Measurements from ENCODE around the gene NUDT16L1. TPM values are rescaled to one million over a fixed set of nuclear protein-coding genes. Genes with fewer than 3 reads are reported as not detected.

NUDT16L1 gene
- total RNA-seq, 4 donors from 2014 or later, result 7.4 to 10.2 (median 8.8) TPM

GRCh38 chr16:4654011-4654963 is 39.1 kb upstream of the NUDT16L1 start:
- Histone ChIP-seq H3K36me3 (peaks cover 0 to 73% of the 10 kb centered on the region in 2 donors), H3K27me3 (no peaks in the 10 kb centered on the region), H3K4me3 (no peak overlapping the region), H3K9me3 (no peaks in the 10 kb centered on the region), H3K4me1 (peaks cover 0 to 3% of the 10 kb centered on the region in 2 donors), H3K27ac (no peak overlapping the region)
- intact Hi-C loops (cut with DNase I; ENCODE audit: low total_unique reads) (no loop called here), in situ Hi-C loops (cut with MboI; ENCODE audit: low sequenced_read_pairs in 4 of 4) (no loop called here)
- DNase-seq (no peak), ATAC-seq (no peak)
- TF ChIP-seq, protein P1, sequence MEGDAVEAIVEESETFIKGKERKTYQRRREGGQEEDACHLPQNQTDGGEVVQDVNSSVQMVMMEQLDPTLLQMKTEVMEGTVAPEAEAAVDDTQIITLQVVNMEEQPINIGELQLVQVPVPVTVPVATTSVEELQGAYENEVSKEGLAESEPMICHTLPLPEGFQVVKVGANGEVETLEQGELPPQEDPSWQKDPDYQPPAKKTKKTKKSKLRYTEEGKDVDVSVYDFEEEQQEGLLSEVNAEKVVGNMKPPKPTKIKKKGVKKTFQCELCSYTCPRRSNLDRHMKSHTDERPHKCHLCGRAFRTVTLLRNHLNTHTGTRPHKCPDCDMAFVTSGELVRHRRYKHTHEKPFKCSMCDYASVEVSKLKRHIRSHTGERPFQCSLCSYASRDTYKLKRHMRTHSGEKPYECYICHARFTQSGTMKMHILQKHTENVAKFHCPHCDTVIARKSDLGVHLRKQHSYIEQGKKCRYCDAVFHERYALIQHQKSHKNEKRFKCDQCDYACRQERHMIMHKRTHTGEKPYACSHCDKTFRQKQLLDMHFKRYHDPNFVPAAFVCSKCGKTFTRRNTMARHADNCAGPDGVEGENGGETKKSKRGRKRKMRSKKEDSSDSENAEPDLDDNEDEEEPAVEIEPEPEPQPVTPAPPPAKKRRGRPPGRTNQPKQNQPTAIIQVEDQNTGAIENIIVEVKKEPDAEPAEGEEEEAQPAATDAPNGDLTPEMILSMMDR (IDR thresholded peaks at IDR 0.05 in 4 of 5, conservative IDR thresholded peaks at IDR 0.05 in 1 of 5), result no peak
- TF ChIP-seq POLR2A (IDR thresholded peaks at IDR 0.05), result no peak

- no peak for ATAC-seq
- in situ Hi-C loops (cut with MboI; ENCODE audit: low sequenced_read_pairs in 4 of 4) (no loop called here), intact Hi-C loops (cut with DNase I; ENCODE audit: low total_unique reads) (no loop called here)
- Histone ChIP-seq H3K4me3 (no peak overlapping the region), H3K27ac (no peak overlapping the region), H3K4me1 (peaks cover 0 to 3% of the 10 kb centered on the region in 2 donors), H3K9me3 (no peaks in the 10 kb centered on the region), H3K27me3 (no peaks in the 10 kb centered on the region), H3K36me3 (peaks cover 0 to 73% of the 10 kb centered on the region in 2 donors)
- TF ChIP-seq, protein P1 (IDR thresholded peaks at IDR 0.05 in 4 of 5, conservative IDR thresholded peaks at IDR 0.05 in 1 of 5), result no peak
- no peak for TF ChIP-seq POLR2A (IDR thresholded peaks at IDR 0.05)
- no peak for DNase-seq
Observed at GRCh38 chr16:4654964-4655590, 38.3 kb upstream of the NUDT16L1 start.

DNA sequence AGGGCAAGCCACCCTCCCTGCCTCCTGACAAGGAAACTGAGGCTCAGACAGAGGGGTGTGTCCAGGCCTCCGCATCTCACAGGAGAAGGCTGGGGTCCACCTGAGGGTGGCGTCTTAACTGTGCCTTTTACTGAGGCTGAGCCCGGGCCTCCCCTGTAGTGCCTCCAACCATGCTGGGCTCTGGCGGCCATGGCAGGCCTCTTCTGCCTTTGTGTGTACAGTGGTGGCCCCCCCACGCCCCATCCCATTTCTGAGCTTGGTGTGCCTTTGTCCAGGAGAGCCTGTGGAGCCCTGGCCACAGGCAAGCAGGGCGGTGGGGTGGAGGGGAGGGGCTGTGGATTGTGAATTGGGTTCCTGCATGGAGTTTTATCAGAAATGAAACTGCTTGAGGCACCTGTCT is 37.6 kb upstream of the NUDT16L1 start:
- Histone ChIP-seq H3K4me1 (no peaks in the 10 kb centered on the region), H3K27me3 (no peaks in the 10 kb centered on the region), H3K27ac (no peak overlapping the region), H3K9me3 (no peaks in the 10 kb centered on the region), H3K36me3 (peaks cover 0 to 70% of the 10 kb centered on the region in 2 donors), H3K4me3 (no peak overlapping the region)
- no peak for ATAC-seq
- no peak for DNase-seq
- intact Hi-C loops (cut with DNase I; ENCODE audit: low total_unique reads) (no loop called here), in situ Hi-C loops (cut with MboI; ENCODE audit: low sequenced_read_pairs in 4 of 4) (no loop called here)
- TF ChIP-seq, protein P1 (IDR thresholded peaks at IDR 0.05 in 4 of 5, conservative IDR thresholded peaks at IDR 0.05 in 1 of 5), result no peak
- no peak for TF ChIP-seq POLR2A (IDR thresholded peaks at IDR 0.05)

DNA sequence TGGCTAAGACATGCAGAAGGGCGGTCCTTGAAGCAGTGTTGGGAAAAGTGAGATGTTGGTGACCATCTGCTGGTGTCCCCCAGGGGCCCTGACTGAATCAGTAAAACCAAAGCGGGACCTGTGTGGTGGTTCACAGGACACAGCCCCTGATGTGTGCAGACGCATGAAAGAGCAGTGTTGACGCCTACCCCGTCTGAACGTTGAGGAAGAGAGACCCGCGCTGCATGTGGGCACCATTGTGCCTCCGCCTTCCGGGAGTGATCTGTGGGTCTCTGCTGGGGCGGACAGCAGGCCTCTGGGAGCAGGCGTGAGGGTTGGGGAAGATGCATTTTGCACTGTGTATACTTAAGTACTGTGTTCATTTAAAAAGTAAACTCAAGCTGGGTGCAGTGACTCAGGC is 37.1 kb upstream of the NUDT16L1 start:
- Histone ChIP-seq H3K9me3 (no peaks in the 10 kb centered on the region), H3K27ac (no peak overlapping the region), H3K4me3 (no peak overlapping the region), H3K36me3 (peaks cover 0 to 66% of the 10 kb centered on the region in 2 donors), H3K4me1 (no peaks in the 10 kb centered on the region), H3K27me3 (no peaks in the 10 kb centered on the region)
- DNase-seq (no peak), ATAC-seq (no peak)
- intact Hi-C loops (cut with DNase I; ENCODE audit: low total_unique reads), result no loop called here
- TF ChIP-seq, protein P1 (IDR thresholded peaks at IDR 0.05 in 4 of 5, conservative IDR thresholded peaks at IDR 0.05 in 1 of 5), result no peak
- TF ChIP-seq POLR2A (IDR thresholded peaks at IDR 0.05), result no peak
- in situ Hi-C loops (cut with MboI; ENCODE audit: low sequenced_read_pairs in 4 of 4), result no loop called here
